Activated T-helper 17 cell treated with anti-CD3 and anti-CD28 coated beads, Interleukin-2, amount 50 U/mL, for 72 hours (primary cell): ENCODE data around the gene APOBEC3H. TPM values are rescaled to one million over a fixed set of nuclear protein-coding genes. Genes with fewer than 3 reads are reported as not detected.

Source experiments
- ATAC-seq: fragments of 150-1000 bp; cut with Tn5 transposase; replicated peaks from 2 replicates; pipeline ENCODE4 v1.10.0; 2021; ENCODE audit warnings: mild to moderate bottlenecking, moderate library complexity
- H3K27ac Mint-ChIP-seq: one replicate; pipeline ENCODE4 v1.8.0; 2022; ENCODE audit warnings: mixed read lengths
- H3K27me3 Mint-ChIP-seq: one replicate; pipeline ENCODE4 v1.8.0; 2022; ENCODE audit warnings: mixed read lengths
- H3K36me3 Mint-ChIP-seq: one replicate; pipeline ENCODE4 v1.8.0; 2022; ENCODE audit warnings: low read depth, mild to moderate bottlenecking, mixed read lengths
- H3K4me1 Mint-ChIP-seq: one replicate; pipeline ENCODE4 v1.8.0; 2022; ENCODE audit warnings: mixed read lengths
- H3K4me3 Mint-ChIP-seq: one replicate; pipeline ENCODE4 v1.8.0; 2022; ENCODE audit warnings: mild to moderate bottlenecking, mixed read lengths
- H3K9me3 Mint-ChIP-seq: one replicate; pipeline ENCODE4 v1.8.0; 2022; ENCODE audit warnings: mixed read lengths
- total RNA-seq, 2 donors: library from RNA; stranded (reverse); gene quantifications; one replicate each; pipeline ENCODE4 v1.2.3, GENCODE V29; 2022

APOBEC3H gene
- total RNA-seq, 2 donors from 2014 or later = 20.6 to 33.0 TPM

GRCh38 chr22:39132281-39132680, 35.2 kb downstream of the APOBEC3H start:
- Mint-ChIP-seq H3K36me3 (no peaks in the 10 kb centered on the region), H3K4me1 (no peaks in the 10 kb centered on the region), H3K4me3 (no peak overlapping the region), H3K27me3 (no peaks in the 10 kb centered on the region), H3K9me3 (no peaks in the 10 kb centered on the region), H3K27ac (no peak overlapping the region)
- no peak for ATAC-seq

GRCh38 chr22:39132871-39133524, 36.0 kb downstream of the APOBEC3H start:
- H3K4me3 Mint-ChIP-seq = no peak overlapping the region
- ATAC-seq = no peak
- no peaks in the 10 kb centered on the region for H3K36me3 Mint-ChIP-seq
- H3K27ac Mint-ChIP-seq = no peak overlapping the region
- H3K27me3 Mint-ChIP-seq = no peaks in the 10 kb centered on the region
- no peaks in the 10 kb centered on the region for H3K9me3 Mint-ChIP-seq
- no peaks in the 10 kb centered on the region for H3K4me1 Mint-ChIP-seq

- H3K36me3 Mint-ChIP-seq = no peaks in the 10 kb centered on the region
- no peak overlapping the region for H3K4me3 Mint-ChIP-seq
- ATAC-seq = no peak
Measured at GRCh38 chr22:39133871-39134270, 36.8 kb downstream of the APOBEC3H start.

GRCh38 chr22:39134366-39135091, 37.5 kb downstream of the APOBEC3H start:
- ATAC-seq = no peak
- Mint-ChIP-seq H3K27ac (no peak overlapping the region), H3K4me1 (no peaks in the 10 kb centered on the region), H3K27me3 (no peaks in the 10 kb centered on the region), H3K4me3 (no peak overlapping the region), H3K36me3 (no peaks in the 10 kb centered on the region), H3K9me3 (no peaks in the 10 kb centered on the region)

More at GRCh38 chr22:39133871-39134270, 36.8 kb downstream of the APOBEC3H start:
- no peaks in the 10 kb centered on the region for H3K9me3 Mint-ChIP-seq
- H3K27ac Mint-ChIP-seq = no peak overlapping the region
- no peaks in the 10 kb centered on the region for H3K4me1 Mint-ChIP-seq
- no peaks in the 10 kb centered on the region for H3K27me3 Mint-ChIP-seq

- peaks cover 5% of the 10 kb centered on the region for H3K36me3 Mint-ChIP-seq
- no peak overlapping the region for H3K4me3 Mint-ChIP-seq
- peak; percentile 51 for ATAC-seq
- no peaks in the 10 kb centered on the region for H3K9me3 Mint-ChIP-seq
- no peak overlapping the region for H3K27ac Mint-ChIP-seq
- H3K27me3 Mint-ChIP-seq = no peaks in the 10 kb centered on the region
- no peaks in the 10 kb centered on the region for H3K4me1 Mint-ChIP-seq
Measured at GRCh38 chr22:39135092-39135896, 38.2 kb downstream of the APOBEC3H start.

- H3K4me3 Mint-ChIP-seq = no peak overlapping the region
- H3K4me1 Mint-ChIP-seq = no peaks in the 10 kb centered on the region
- no peak for ATAC-seq
Measured at GRCh38 chr22:39136317-39136716, 39.3 kb downstream of the APOBEC3H start.

GRCh38 chr22:39138357-39138997, 41.4 kb downstream of the APOBEC3H start:
- H3K27ac Mint-ChIP-seq = no peak overlapping the region
- no peak for ATAC-seq
- no peaks in the 10 kb centered on the region for H3K9me3 Mint-ChIP-seq
- no peaks in the 10 kb centered on the region for H3K4me1 Mint-ChIP-seq
- peaks cover 5% of the 10 kb centered on the region for H3K36me3 Mint-ChIP-seq
- no peaks in the 10 kb centered on the region for H3K27me3 Mint-ChIP-seq
- no peak overlapping the region for H3K4me3 Mint-ChIP-seq

More at GRCh38 chr22:39136317-39136716, 39.3 kb downstream of the APOBEC3H start:
- H3K27ac Mint-ChIP-seq = no peak overlapping the region
- H3K9me3 Mint-ChIP-seq = no peaks in the 10 kb centered on the region
- H3K27me3 Mint-ChIP-seq = no peaks in the 10 kb centered on the region
- H3K36me3 Mint-ChIP-seq = peaks cover 5% of the 10 kb centered on the region

- no peak overlapping the region for H3K4me3 Mint-ChIP-seq
- no peak for ATAC-seq
- H3K27ac Mint-ChIP-seq = no peak overlapping the region
- peaks cover 6% of the 10 kb centered on the region for H3K4me1 Mint-ChIP-seq
- H3K27me3 Mint-ChIP-seq = no peaks in the 10 kb centered on the region
- H3K36me3 Mint-ChIP-seq = peaks cover 5% of the 10 kb centered on the region
- H3K9me3 Mint-ChIP-seq = no peaks in the 10 kb centered on the region
Measured at GRCh38 chr22:39139933-39140332, 42.9 kb downstream of the APOBEC3H start.

- Mint-ChIP-seq H3K27me3 (no peaks in the 10 kb centered on the region), H3K27ac (no peak overlapping the region), H3K4me1 (peaks cover 12% of the 10 kb centered on the region), H3K4me3 (no peak overlapping the region), H3K36me3 (peaks cover 11% of the 10 kb centered on the region), H3K9me3 (no peaks in the 10 kb centered on the region)
- no peak for ATAC-seq
Measured at GRCh38 chr22:39142088-39142680, 45.1 kb downstream of the APOBEC3H start.

- Mint-ChIP-seq H3K27ac (peak overlapping the region; percentile 90), H3K4me1 (peaks cover 12% of the 10 kb centered on the region), H3K9me3 (no peaks in the 10 kb centered on the region), H3K4me3 (peak overlapping the region; percentile 93), H3K36me3 (peaks cover 19% of the 10 kb centered on the region), H3K27me3 (no peaks in the 10 kb centered on the region)
- peak; percentile 57 for ATAC-seq
Measured at GRCh38 chr22:39144101-39144767, 47.2 kb downstream of the APOBEC3H start.

GRCh38 chr22:39146256-39147101, 49.4 kb downstream of the APOBEC3H start:
- Mint-ChIP-seq H3K4me3 (peak overlapping the region; percentile 77), H3K36me3 (peaks cover 31% of the 10 kb centered on the region), H3K4me1 (peaks cover 22% of the 10 kb centered on the region), H3K9me3 (no peaks in the 10 kb centered on the region), H3K27ac (peak overlapping the region; percentile 60), H3K27me3 (no peaks in the 10 kb centered on the region)
- ATAC-seq = no peak

GRCh38 chr22:39147335-39148025, 50.4 kb downstream of the APOBEC3H start:
- peaks cover 22% of the 10 kb centered on the region for H3K4me1 Mint-ChIP-seq
- peak overlapping the region; percentile 25 for H3K27ac Mint-ChIP-seq
- ATAC-seq = no peak
- H3K4me3 Mint-ChIP-seq = peak overlapping the region; percentile 92
- no peaks in the 10 kb centered on the region for H3K27me3 Mint-ChIP-seq
- H3K36me3 Mint-ChIP-seq = peaks cover 31% of the 10 kb centered on the region
- no peaks in the 10 kb centered on the region for H3K9me3 Mint-ChIP-seq
